GM10847 (cell line): ENCODE data around the gene ALK.

ENCODE experiments used
- POLR2A ChIP-seq: IDR thresholded peaks from 2 replicates; pipeline ENCODE4 v1.6.1; 2011; ENCODE audit not compliant: insufficient read length; ENCODE audit errors: extremely low read depth

The ALK gene

DNA sequence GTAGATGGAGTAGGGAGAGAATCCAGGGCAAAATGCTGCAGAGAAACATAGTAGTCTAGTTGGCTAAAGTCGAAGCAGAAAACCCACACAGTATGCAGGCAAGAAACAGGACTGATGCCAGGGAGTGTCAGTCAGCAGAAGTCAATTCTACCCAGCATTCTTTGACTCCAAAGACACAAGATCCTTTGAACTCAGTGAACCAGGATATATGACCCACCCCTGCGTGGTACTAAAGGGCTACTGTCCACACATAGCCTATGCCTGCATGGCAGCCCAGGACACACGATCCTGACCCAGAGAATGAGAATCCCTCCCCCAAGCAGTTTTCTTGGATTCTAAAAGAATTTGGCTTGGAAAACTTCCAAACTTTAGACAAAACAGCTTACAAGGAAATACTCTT is 42.5 kb downstream of the ALK start:
- TF ChIP-seq POLR2A = no peak

DNA sequence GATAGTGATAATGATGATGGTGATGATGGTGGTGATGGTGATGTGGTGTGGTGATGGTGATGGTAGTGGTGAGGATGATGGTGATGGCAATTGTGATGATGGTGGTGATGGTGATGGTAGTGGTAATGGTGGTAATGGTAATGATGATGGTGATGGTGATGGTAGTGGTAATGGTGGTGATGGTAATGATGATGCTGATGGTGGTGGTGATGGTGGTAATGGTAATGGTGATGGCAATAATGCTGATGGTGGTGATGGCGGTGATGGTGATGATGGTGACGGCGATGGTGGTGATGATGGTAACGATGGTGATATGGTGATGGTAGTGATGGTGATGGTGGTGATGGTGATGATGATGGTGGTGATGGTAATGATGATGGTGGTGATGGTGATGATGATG is 45.0 kb downstream of the ALK start:
- no peak for TF ChIP-seq POLR2A

DNA sequence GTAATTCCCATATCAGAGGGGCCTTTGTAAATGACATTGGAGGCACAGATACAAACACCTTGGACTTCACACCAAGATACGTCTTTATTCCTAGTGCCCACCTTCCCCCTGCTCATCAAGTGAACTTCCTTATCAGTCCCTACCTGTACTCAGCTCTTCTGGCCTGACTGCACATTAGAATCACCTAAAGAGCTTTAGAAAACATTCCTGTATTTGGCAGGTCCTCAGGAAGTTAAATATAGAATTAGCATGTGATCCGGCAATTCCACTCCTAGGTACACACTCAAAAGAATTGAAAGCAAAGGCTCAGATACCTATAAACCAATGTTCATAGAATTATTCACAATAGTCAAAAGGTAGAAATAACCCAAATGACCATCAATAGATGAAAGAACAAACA is 46.6 kb downstream of the ALK start:
- TF ChIP-seq POLR2A = no peak

DNA sequence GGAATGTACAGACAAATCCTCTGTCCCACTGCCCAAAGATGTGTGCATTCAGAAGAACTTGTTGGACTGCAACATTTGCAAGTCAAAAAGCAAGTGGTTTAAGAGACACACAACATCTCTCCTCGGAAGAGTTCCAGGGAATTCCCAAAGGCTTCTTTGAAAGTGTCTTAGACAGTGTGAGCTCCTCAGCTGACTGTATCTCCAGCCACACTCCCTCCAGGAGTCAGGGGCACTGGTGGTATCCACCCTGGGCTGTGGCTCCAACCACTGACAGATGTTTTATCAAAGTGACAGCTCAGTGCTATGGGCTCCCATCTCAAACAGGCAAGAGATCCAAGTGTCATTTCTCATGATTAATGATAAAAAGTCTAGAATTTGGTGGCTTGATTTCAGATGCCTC is 48.5 kb downstream of the ALK start:
- no peak for TF ChIP-seq POLR2A

DNA sequence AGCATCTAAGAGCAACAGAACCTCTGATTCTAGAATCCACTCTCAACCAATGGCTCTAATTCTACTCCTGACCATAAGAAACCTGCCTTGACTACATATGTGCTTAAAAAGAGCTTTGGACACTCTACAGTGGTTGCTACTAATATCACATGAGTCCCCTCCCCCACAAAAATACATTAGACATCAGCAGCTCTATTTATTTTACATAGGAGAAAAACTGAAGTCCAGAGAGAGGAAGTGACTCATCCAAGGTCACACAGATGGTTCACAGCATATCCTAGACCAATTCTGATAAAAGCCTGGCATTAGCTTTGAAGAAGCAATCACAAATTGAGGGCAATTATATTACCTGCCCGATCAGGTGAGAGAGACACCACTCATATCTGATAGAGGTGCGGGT is 49.8 kb downstream of the ALK start:
- no peak for TF ChIP-seq POLR2A

GRCh38 chr2:29865512-29865911 is 55.9 kb downstream of the ALK start:
- TF ChIP-seq POLR2A = no peak

DNA sequence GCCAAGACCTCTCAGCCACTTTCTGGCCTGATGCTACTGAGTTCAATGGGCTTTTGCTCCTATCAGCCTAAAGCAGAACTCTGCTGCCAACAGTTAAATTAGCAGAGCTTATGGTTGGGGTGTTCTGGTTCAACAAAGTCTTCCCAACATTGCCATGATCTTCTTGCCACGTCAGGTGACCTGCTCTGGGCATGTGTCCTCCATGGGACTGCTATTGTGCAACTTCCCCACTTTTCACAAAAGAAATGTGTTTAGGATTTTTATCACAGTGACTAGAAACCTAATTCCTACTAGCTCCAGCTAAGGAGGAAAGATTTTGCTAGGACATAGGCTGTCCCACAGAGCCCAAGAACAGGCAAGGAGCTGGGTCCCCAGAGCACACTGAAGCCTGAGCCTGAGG is 56.4 kb downstream of the ALK start:
- TF ChIP-seq POLR2A = no peak

- no peak for TF ChIP-seq POLR2A
Measured at GRCh38 chr2:29855924-29856639, 65.3 kb downstream of the ALK start.

GRCh38 chr2:29850794-29851193 is 70.6 kb downstream of the ALK start:
- no peak for TF ChIP-seq POLR2A

DNA sequence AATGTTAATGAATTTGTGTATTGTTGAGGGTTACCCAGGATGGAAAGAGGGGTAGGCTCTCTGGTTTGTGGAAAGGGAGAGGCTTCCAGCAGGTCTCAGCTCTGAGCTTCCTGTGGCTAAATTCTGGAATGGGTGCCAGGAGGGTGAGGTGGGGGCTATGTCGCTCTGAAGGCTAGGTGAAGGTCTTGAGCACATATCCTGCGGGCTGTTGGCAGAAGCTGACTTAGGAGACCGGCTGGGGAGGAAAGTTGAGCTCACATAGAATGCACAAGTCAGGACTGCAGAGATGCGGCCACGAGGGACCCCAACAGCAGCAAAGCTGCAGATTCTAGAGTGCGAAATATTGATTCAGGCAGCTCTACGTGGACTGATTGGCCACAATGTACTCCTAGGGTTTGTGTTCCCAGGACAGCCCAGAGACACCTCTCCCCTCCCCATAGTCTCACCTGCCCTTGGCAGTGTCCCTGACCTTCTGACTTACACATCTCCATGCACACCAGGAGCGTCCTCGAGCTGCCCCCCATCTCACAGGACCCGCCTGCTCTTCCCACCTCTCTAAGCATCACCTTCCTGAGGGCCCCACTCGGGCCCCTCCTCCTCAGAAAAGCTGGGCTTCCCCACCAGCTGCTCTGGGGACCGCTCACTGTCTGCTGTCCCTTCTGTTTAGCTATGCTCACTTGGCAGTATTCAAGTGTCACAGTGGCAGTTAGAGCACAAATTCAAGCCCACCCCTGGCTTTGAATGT is 72.6 kb downstream of the ALK start:
- no peak for TF ChIP-seq POLR2A

DNA sequence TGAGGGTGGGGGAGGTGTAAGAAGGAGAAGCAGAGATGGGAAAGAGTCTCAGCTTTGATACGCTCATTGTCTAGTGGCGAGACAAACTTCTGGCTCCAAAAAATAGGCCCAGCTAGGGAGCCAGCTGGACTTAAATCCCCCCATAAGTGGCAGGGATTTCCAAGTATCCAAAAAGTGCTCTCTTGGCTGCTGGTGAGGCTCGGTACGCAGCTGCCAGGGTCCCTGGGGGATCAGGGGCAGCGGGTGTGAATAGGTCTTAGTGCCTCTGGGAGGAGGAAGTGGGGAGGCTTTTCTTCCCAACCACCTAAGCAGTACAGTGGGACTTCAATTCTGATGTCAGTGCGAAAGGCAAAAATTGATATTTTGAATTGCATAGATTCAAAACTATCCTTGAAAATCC is 73.5 kb downstream of the ALK start:
- no peak for TF ChIP-seq POLR2A

- TF ChIP-seq POLR2A = no peak
Measured at GRCh38 chr2:29844713-29845326, 76.6 kb downstream of the ALK start.

DNA sequence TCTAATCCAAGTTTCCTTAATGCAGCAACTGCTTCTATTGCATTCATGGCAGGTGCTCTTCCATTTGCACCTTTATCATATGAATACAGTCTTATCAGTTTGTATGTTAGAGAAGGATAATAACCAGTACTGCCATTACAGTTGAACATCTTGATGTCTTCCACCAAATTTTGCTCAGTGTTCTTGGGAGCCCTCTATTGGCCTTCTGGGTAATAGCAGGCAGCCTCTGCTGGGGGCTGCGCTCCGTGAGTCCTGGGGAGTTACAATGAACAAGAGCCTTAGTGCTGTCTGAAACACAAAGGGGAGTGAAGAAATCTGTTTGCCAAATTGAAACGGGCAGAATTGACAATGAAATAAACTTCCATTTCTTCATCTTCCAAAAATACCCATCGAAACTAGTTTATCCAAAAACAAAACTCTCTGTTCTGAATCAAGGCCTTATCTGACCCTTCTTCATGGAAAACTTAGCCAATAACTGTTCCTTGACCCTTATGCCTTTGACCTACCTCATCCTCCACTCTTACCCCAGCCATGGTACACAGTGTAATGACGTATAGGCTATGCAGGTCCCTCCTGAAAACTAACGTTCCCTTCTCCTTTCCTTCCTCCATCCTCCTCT is 79.9 kb downstream of the ALK start:
- no peak for TF ChIP-seq POLR2A

GRCh38 chr2:29839306-29839705 is 82.1 kb downstream of the ALK start:
- no peak for TF ChIP-seq POLR2A

DNA sequence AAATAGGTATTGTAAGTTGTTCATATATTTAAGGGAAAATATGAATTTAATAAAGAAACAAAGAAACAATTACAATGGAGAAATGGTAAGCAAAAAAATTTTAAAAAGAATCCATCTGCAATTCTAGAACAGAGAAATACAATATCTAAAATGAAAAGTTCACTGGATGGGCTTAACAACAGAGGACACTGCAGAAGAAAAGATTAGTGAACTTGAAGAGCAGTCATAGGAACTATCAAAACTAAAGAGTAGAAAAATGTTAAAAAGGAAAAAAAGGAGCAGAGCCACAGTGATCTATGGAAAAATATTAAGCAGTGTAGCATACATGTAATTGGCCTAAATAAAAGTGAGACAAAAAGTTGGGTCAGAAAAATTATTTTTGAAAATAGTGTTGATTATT is 83.5 kb downstream of the ALK start:
- TF ChIP-seq POLR2A = no peak

DNA sequence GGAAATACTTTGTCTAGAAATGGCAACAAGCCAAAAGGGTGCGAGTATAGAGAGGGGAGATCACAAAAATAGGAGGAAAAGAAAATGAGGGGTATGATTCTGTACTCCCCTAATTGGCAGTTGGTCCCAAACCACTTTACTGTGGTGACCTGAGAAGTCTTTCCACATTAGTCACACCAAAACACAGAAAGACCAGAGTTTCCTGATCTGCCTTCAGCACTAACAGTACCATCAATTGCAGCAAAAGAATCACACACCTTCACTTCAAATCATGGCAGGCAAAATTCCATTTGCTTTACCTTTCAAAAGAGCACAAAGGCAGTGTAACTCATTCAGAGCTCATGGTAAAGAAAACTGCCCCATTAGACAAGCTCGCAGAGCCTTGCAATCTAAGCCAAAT is 86.8 kb downstream of the ALK start:
- TF ChIP-seq POLR2A = no peak
